CD4-positive, alpha-beta T cell treated with Interleukin-10 for 1 hour (primary cell): ENCODE data around the gene PYM1.
"Not testable (repeated sequence)": the region's sequence is repeated elsewhere in the genome, so short reads cannot be mapped to it uniquely, and the experiment has no call there.

Experiments
- DNase-seq: peaks from one replicate; pipeline ENCODE4 v3.0.0-alpha.2; 2020

The PYM1 gene

GRCh38 chr12:55908726-55909512, 18.8 kb downstream of the PYM1 start:
- no peak for DNase-seq

- DNase-seq = no peak
Measured at GRCh38 chr12:55906056-55906455, 21.6 kb downstream of the PYM1 start.

DNA sequence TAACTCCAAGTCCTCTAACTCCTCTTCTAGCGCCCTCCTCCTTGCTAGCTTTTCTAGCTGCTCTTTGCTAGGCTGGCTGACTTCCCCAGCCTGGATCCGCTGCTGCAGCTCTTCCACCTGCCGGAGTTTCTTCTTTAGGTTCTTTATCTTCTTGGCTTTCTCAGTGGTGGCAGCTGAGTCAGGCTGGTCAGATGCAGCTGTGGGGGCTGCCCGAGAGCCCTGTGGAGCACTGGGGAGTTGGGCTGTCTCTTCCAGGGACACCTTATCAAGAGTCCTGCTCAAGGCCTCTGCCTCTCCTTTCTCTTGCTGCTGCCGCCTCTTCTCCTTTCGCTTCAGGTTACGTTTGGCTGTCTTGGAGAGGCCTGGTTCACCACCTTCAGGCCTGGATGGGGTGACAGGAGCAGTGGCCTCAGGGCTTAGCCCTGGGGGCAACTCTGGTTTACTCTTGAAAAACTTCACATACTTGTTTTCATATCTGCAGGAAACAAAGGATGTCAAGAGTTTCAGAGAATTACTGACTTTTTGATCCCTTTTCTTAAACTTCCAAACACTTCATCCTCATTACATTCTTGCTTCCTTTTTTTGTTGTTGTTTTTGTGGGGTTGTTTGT, 25.7 kb downstream of the PYM1 start:
- no peak for DNase-seq

DNA sequence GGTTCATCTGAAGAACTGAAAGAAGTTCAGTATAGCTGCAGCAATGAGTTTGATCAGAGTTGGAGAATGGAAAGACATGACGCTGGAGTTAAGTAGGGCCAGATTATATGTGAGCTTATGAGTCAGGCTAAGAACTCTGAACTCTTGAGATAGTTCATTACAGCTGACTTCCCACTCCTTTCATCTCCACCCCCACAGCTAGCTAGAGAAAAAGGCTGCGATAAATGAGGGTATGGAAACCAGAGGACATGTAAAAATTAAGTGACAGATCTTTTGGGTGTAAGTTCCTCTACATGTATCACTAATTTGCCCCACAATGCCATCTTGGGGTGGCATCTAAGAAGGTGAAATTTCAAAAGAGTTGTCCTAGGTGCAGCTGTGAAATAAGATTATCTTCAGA, 28.6 kb downstream of the PYM1 start:
- no peak for DNase-seq

DNA sequence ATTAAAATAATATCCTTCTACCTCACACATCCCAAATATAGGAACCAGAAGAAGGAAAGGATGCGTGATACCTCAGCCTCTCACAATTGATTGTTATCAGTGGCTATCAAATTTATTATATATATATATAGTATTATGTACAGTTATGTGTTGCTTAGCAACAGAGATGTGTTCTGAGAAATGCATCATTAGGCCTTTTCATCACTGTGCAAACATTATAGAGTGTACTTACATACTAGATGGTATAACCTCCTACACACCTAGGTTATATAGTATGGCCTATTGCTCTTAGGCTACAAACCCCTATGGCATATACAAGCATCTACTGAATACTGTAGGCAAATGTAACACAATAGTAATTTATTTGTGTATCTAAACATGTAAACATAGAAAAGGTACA, 34.0 kb downstream of the PYM1 start:
- DNase-seq = no peak

DNA sequence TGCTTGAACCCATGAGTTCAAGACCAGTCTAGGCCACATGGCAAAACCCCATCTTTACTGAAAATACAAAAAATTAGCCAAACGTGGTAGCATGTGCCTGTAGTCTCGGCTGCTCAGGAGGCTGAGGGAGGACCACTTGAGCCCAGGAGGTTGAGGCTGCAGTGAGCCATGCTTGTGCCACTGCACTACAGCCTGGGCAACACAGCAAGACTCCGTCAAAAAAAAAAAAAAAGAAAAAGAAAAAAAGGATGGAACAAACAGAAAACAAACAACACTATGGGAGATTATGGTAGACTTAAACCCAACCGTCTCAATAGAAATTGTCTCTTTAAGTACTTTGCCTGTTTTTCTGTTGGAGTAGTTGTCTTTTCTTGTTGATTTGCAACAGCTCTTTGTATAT, 36.4 kb downstream of the PYM1 start:
- no peak for DNase-seq

- DNase-seq = no peak
Measured at GRCh38 chr12:55885113-55885512, 42.6 kb downstream of the PYM1 start.

- DNase-seq = no peak
Measured at GRCh38 chr12:55877824-55878223, 49.9 kb downstream of the PYM1 start.

DNA sequence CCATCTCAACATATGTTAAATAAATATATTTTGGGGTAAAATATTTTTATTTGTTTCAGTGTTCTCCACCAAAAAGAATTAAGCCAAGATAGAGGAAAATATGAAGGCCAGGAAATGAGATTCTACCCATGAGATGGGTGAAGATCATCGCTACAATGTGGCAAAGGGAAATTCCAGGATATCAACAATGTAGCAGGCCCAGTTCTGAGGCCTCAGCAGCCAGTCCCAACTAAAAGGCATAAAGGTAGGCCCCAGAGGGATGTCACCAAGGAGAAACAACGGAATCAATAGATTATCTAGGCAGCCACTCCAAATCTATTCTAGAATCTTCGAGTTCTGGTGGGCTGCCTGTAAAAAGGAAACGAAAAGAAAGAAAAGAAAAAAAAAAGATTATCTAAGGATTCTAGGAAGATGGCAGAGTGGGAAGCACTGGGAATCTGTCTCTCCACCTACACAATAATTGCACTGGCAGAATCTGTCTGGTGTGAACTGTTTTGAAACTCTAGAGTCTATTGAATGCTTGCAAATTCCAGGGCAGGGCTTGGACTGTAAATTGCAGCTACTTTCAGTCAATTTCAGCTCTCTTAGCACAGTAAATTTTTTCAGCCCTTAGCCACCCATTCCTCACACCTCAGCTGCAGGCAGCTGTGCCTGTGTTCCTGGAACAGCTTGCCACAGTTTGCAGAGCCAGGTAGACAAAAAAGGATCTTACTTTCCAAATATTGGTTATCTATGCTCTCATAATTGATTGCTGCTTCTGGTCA, 51.8 kb downstream of the PYM1 start:
- DNase-seq = no peak

DNA sequence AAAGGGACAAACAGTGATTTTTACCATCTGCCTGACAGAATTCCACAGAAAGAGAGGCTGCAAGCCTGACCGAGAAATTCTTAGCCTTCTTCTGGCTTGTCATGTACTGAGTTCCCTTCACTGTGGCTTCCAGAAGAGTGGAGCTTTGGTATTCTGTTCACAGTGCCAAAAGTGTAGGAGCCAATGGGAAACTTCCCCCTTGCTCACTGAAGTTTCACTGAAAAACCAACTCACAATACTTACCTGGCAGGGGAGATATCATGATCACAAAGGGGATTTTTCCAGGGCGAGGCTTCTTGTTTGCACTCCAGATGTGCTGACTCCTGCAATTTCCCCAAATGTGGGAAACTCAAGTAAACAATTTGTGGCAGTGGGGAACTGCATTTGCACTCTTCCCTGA, 53.3 kb downstream of the PYM1 start:
- DNase-seq = no peak

DNA sequence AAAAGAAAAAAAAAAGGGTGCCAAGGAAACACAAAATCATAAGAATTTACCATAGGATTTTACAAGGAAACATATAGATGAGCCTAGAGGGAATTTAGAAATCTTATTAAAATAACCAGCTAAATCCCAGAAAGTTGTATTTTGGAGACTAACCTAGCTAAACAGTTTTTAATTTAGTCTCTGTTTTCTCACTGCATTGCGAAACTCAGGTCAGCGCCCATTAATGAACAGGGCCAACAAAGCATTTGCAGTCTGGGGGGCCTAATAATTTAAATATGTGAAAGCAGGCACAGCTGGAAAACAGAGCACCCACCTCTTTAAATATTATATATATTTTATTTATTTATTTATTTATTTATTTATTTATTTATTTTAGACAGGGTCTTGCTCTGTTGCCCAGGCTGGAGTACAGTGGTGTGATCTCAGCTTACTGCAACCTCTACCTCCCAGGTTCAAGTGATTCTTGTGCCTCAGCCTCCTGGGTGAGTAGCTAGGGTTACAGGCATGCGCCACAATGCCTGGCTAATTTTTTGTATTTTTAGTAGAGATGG, 61.2 kb downstream of the PYM1 start:
- DNase-seq = not testable (repeated sequence)

GRCh38 chr12:55865327-55865726, 62.4 kb downstream of the PYM1 start:
- no peak for DNase-seq

- DNase-seq = not testable (repeated sequence)
Measured at GRCh38 chr12:55862931-55863330, 64.8 kb downstream of the PYM1 start.

GRCh38 chr12:55862286-55862685, 65.4 kb downstream of the PYM1 start:
- DNase-seq = no peak

GRCh38 chr12:55861871-55862270, 65.8 kb downstream of the PYM1 start:
- no peak for DNase-seq

DNA sequence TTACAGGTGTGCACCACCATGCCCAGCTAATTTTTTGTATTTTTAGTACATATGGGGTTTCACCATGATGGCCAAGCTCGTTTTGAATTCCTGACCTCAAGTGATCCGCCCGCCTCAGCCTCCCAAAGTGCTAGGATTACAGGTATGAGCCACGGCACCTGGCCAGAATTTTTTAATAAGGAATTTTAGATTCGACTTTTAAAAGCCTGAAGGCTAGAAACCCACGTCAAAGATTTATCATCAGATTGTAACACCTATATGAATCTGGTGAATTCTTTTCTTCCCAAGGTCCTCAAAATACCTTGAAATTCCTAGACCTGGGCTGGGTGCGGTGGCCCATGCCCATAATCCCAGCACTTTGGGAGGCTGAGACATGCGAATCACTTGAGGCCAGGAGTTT, 66.3 kb downstream of the PYM1 start:
- no peak for DNase-seq

GRCh38 chr12:55852740-55853139, 75.0 kb downstream of the PYM1 start:
- DNase-seq = no peak
